H9 (cell line): ENCODE results near the gene LIN54. TPM values are rescaled to one million over a fixed set of nuclear protein-coding genes. Genes with fewer than 3 reads are reported as not detected.

Source experiments
- DNase-seq: peaks from one replicate; pipeline ENCODE4 v3.0.0-alpha.2; 2017
- H2AFZ ChIP-seq: one replicate; pipeline ENCODE4 v1.6.1; 2013; ENCODE audit warnings: mild to moderate bottlenecking, low read length, control low read depth, moderate library complexity
- H2AK5ac ChIP-seq: 2 replicates; pipeline ENCODE4 v1.6.1; 2013; ENCODE audit warnings: low read length, control low read depth, mixed read lengths; ENCODE audit not compliant: insufficient read length
- H2BK120ac ChIP-seq: one replicate; pipeline ENCODE4 v1.6.1; 2013; ENCODE audit warnings: low read depth, mild to moderate bottlenecking, low read length, control low read depth, inconsistent platforms; ENCODE audit not compliant: poor library complexity, severe bottlenecking
- H2BK12ac ChIP-seq: 2 replicates; pipeline ENCODE4 v1.6.1; 2013; ENCODE audit warnings: low read length, control low read depth, mixed read lengths, low read depth; ENCODE audit not compliant: insufficient read length
- H2BK15ac ChIP-seq: 2 replicates; pipeline ENCODE4 v1.6.1; 2013; ENCODE audit warnings: low read depth, low read length, control low read depth
- H2BK20ac ChIP-seq: one replicate; pipeline ENCODE4 v1.6.1; 2013; ENCODE audit warnings: low read depth, mild to moderate bottlenecking, low read length, control low read depth, inconsistent platforms; ENCODE audit not compliant: poor library complexity, severe bottlenecking
- H2BK5ac ChIP-seq: 2 replicates; pipeline ENCODE4 v1.6.1; 2013; ENCODE audit warnings: low read length, control low read depth, mixed read lengths; ENCODE audit not compliant: insufficient read length
- H3K14ac ChIP-seq: 2 replicates; pipeline ENCODE4 v1.6.1; 2013; ENCODE audit warnings: low read length, control low read depth; ENCODE audit not compliant: insufficient read depth
- H3K18ac ChIP-seq: 2 replicates; pipeline ENCODE4 v1.6.1; 2013; ENCODE audit warnings: low read depth, mild to moderate bottlenecking, mixed read lengths, low read length, control low read depth; ENCODE audit not compliant: insufficient read length
- H3K23ac ChIP-seq: 2 replicates; pipeline ENCODE4 v1.6.1; 2013; ENCODE audit warnings: low read length, control low read depth, mixed read lengths, low read depth; ENCODE audit not compliant: insufficient read length
- H3K23me2 ChIP-seq: 2 replicates; pipeline ENCODE4 v1.6.1; 2013; ENCODE audit warnings: low read depth, mild to moderate bottlenecking, mixed read lengths, low read length, control low read depth; ENCODE audit not compliant: insufficient read length, poor library complexity, severe bottlenecking
- H3K27ac ChIP-seq: 2 replicates; pipeline ENCODE4 v1.5.1; 2013; ENCODE audit warnings: low read length, control low read depth, mixed read lengths, low read depth; ENCODE audit not compliant: insufficient read length
- H3K27me3 ChIP-seq: 2 replicates; pipeline ENCODE4 v1.6.1; 2013; ENCODE audit warnings: low read length, control low read depth, inconsistent platforms; ENCODE audit not compliant: insufficient read depth
- H3K4ac ChIP-seq: 2 replicates; pipeline ENCODE4 v1.6.1; 2013; ENCODE audit warnings: low read depth, mild to moderate bottlenecking, control low read depth, inconsistent platforms, low read length, moderate library complexity
- H3K4me1 ChIP-seq: 2 replicates; pipeline ENCODE4 v1.6.1; 2013; ENCODE audit warnings: low read length, control low read depth, inconsistent platforms; ENCODE audit not compliant: insufficient read depth
- H3K4me2 ChIP-seq: 2 replicates; pipeline ENCODE4 v1.6.1; 2013; ENCODE audit warnings: low read length, control low read depth, mixed read lengths; ENCODE audit not compliant: insufficient read length, insufficient read depth
- H3K56ac ChIP-seq: 2 replicates; pipeline ENCODE4 v1.6.1; 2013; ENCODE audit warnings: low read depth, mild to moderate bottlenecking, mixed read lengths, low read length, control low read depth; ENCODE audit not compliant: insufficient read length
- H3K79me1 ChIP-seq: 2 replicates; pipeline ENCODE4 v1.6.1; 2013; ENCODE audit warnings: low read depth, mild to moderate bottlenecking, moderate library complexity, low read length, control low read depth, inconsistent platforms; ENCODE audit not compliant: insufficient read depth, poor library complexity, severe bottlenecking
- H3K79me2 ChIP-seq: 2 replicates; pipeline ENCODE4 v1.6.1; 2013; ENCODE audit warnings: low read length, control low read depth, inconsistent platforms; ENCODE audit not compliant: insufficient read depth
- H3K9ac ChIP-seq: 2 replicates; pipeline ENCODE4 v1.6.1; 2013; ENCODE audit warnings: low read length, control low read depth, mixed read lengths; ENCODE audit not compliant: insufficient read length; ENCODE audit errors: extremely low read depth
- H3K9me3 ChIP-seq: one replicate; pipeline ENCODE4 v1.6.1; 2013; ENCODE audit warnings: low read depth, low read length, inconsistent platforms; ENCODE audit not compliant: control insufficient read depth
- H3T11ph ChIP-seq: one replicate; pipeline ENCODE4 v1.6.1; 2013; ENCODE audit warnings: mild to moderate bottlenecking, low read length, control low read depth, inconsistent platforms
- H4K20me1 ChIP-seq: one replicate; pipeline ENCODE4 v1.6.1; 2013; ENCODE audit not compliant: control insufficient read depth, insufficient read length, insufficient read depth
- H4K5ac ChIP-seq: 2 replicates; pipeline ENCODE4 v1.6.1; 2013; ENCODE audit warnings: low read depth, mild to moderate bottlenecking, mixed read lengths, low read length, control low read depth; ENCODE audit not compliant: insufficient read length
- H4K8ac ChIP-seq: replicated peaks from 2 replicates; pipeline ENCODE4 v1.6.1; 2013; ENCODE audit warnings: low read length, control low read depth, mixed read lengths, low read depth; ENCODE audit not compliant: insufficient read length
- H4K91ac ChIP-seq: 2 replicates; pipeline ENCODE4 v1.6.1; 2013; ENCODE audit warnings: low read depth, mild to moderate bottlenecking, moderate library complexity, mixed read lengths, low read length, control low read depth; ENCODE audit not compliant: insufficient read length
- H3K27ac Mint-ChIP-seq, 3 experiments: 2 replicates in 2 of 3; 3 replicates in 1 of 3; pipeline ENCODE4 v1.8.0; 2020 to 2021; ENCODE audit warnings: mixed read lengths in 3 of 3, mild to moderate bottlenecking in 1 of 3, moderate library complexity in 1 of 3
- H3K27me3 Mint-ChIP-seq: 2 replicates; pipeline ENCODE4 v1.8.0; 2021; ENCODE audit warnings: low read depth, mild to moderate bottlenecking, moderate library complexity, mixed read lengths
- H3K36me3 Mint-ChIP-seq, 3 experiments: 2 replicates in 2 of 3; 3 replicates in 1 of 3; pipeline ENCODE4 v1.8.0; 2020 to 2021; ENCODE audit warnings: low read depth in 3 of 3, mixed read lengths in 3 of 3; ENCODE audit not compliant: insufficient read depth in 1 of 3
- H3K4me1 Mint-ChIP-seq, 2 experiments: 2 replicates each; pipeline ENCODE4 v1.8.0; 2020; ENCODE audit warnings: mixed read lengths in 2 of 2
- H3K4me3 Mint-ChIP-seq, 2 experiments: 2 replicates in 1 of 2; 3 replicates in 1 of 2; pipeline ENCODE4 v1.8.0; 2020 to 2021; ENCODE audit warnings: mild to moderate bottlenecking in 2 of 2, mixed read lengths in 2 of 2, moderate library complexity in 1 of 2
- H3K9me3 Mint-ChIP-seq, 2 experiments: 2 replicates in 1 of 2; 3 replicates in 1 of 2; pipeline ENCODE4 v1.8.0; 2020; ENCODE audit warnings: mild to moderate bottlenecking in 2 of 2, mixed read lengths in 2 of 2, moderate library complexity in 1 of 2
- CTCF ChIP-seq: fragments of 200-600 bp; sonication (generic); conservative IDR thresholded peaks from 3 replicates; pipeline ENCODE4 v1.8.0; 2021; ENCODE audit warnings: antibody characterized with exemption, mild to moderate bottlenecking
- WGBS: extraction: QIAGEN DNeasy Blood & Tissue Kit; methylation state at CpG from one replicate; pipeline ENCODE4 v1.1.7; 2013; ENCODE audit warnings: missing lambda C conversion rate, low lambda C conversion rate, mixed read lengths; ENCODE audit not compliant: insufficient read length; ENCODE audit errors: extremely low coverage; 5-methylcytosine and 5-hydroxymethylcytosine counted together
- total RNA-seq: library from RNA; stranded (reverse); gene quantifications from 2 replicates; pipeline ENCODE4 v1.2.1, GENCODE V29; 2021

Gene LIN54
- total RNA-seq, 1 experiment from 2014 or later = 16.3 TPM

- Histone ChIP-seq H3K4ac (no peak overlapping the region), H3K23ac (no peak overlapping the region), H3K23me2 (no peaks in the 10 kb centered on the region), H3K27me3 (no peaks in the 10 kb centered on the region), H2BK20ac (no peak overlapping the region), H3K9ac (no peak overlapping the region), H3K4me2 (no peak overlapping the region), H3K27ac (no peak overlapping the region), H2BK15ac (no peak overlapping the region), H2AFZ (no peak overlapping the region), H2BK12ac (no peak overlapping the region), H3K14ac (no peak overlapping the region), H2BK120ac (no peak overlapping the region), H4K20me1 (no peaks in the 10 kb centered on the region), H3K4me1 (no peaks in the 10 kb centered on the region), H3K79me1 (peaks cover 5% of the 10 kb centered on the region), H3T11ph (no peak overlapping the region), H3K56ac (no peak overlapping the region), H4K5ac (no peak overlapping the region), H2BK5ac (no peak overlapping the region), H3K18ac (no peak overlapping the region), H4K91ac (no peak overlapping the region), H3K9me3 (no peaks in the 10 kb centered on the region), H2AK5ac (no peak overlapping the region), H4K8ac (no peak overlapping the region), H3K79me2 (no peaks in the 10 kb centered on the region)
- H3K9me3 Mint-ChIP-seq = no peaks in the 10 kb centered on the region
- H3K4me1 Mint-ChIP-seq = no peaks in the 10 kb centered on the region
- no peak overlapping the region for H3K4me3 Mint-ChIP-seq
- TF ChIP-seq CTCF = no peak
- H3K27ac Mint-ChIP-seq = no peak overlapping the region
- H3K27me3 Mint-ChIP-seq = no peaks in the 10 kb centered on the region
- no CpG with 5 or more reads among the region's 4 CpGs for WGBS
- peaks cover 0 to 3% (median 0%) of the 10 kb centered on the region in 3 experiments; a peak in 2 of 7 replicates for H3K36me3 Mint-ChIP-seq
- no peak for DNase-seq
Observed at GRCh38 chr4:82994834-82995233, 15.8 kb downstream of the LIN54 start.
